ENCODE results near the gene RABGAP1L. TPM values are rescaled to one million over a fixed set of nuclear protein-coding genes. Genes with fewer than 3 reads are reported as not detected.
"Not testable (repeated sequence)": the region's sequence is repeated elsewhere in the genome, so short reads cannot be mapped to it uniquely, and the experiment has no call there.

RABGAP1L gene
- total and polyA plus RNA-seq, 11 donors, result 18.6 to 195 (median 98.4) TPM

DNA sequence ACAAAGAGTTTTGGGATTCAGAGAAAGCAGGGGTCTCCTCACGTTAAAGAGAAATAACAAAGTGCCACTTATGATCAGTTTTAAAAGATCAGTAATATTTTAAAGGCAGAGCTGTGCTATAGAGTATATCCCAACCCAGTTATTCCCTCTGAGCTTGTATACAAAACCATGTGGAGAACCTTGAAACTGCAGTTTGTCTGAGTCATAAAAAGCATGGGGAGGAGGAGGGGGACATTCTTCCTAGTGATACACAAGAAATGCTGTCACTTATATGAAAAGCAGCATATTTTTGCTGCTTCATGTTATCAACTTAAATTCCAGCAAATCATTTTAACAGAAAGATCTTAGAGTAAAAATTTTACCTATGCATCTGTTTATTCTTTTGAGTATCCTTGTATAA lies 533.0 kb downstream of the RABGAP1L start:
- Histone ChIP-seq H3K9me3 (no peaks in the 10 kb centered on the region), H3K36me3 (no peaks in the 10 kb centered on the region), H3K4me3 (no peak overlapping the region), H3K27ac (no peak overlapping the region), H3K4me1 (peaks cover 0 to 6% (median 0%) of the 10 kb centered on the region in 12 donors), H3K27me3 (no peaks in the 10 kb centered on the region)
- DNase-seq, result no peak
- no peak for TF ChIP-seq POLR2A (IDR thresholded peaks at IDR 0.05)
- TF ChIP-seq, protein P1, sequence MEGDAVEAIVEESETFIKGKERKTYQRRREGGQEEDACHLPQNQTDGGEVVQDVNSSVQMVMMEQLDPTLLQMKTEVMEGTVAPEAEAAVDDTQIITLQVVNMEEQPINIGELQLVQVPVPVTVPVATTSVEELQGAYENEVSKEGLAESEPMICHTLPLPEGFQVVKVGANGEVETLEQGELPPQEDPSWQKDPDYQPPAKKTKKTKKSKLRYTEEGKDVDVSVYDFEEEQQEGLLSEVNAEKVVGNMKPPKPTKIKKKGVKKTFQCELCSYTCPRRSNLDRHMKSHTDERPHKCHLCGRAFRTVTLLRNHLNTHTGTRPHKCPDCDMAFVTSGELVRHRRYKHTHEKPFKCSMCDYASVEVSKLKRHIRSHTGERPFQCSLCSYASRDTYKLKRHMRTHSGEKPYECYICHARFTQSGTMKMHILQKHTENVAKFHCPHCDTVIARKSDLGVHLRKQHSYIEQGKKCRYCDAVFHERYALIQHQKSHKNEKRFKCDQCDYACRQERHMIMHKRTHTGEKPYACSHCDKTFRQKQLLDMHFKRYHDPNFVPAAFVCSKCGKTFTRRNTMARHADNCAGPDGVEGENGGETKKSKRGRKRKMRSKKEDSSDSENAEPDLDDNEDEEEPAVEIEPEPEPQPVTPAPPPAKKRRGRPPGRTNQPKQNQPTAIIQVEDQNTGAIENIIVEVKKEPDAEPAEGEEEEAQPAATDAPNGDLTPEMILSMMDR (IDR thresholded peaks at IDR 0.05), result no peak
- ATAC-seq, result no peak
- intact Hi-C loops (cut with DNase I), result no loop called here
- WGBS, 4 donors, result 87 to 94% (median 92%) methylated on average over 1 of the region's 1 CpG

GRCh38 chr1:174693085-174693484 lies 533.8 kb downstream of the RABGAP1L start:
- Histone ChIP-seq H3K27me3 (no peaks in the 10 kb centered on the region), H3K36me3 (no peaks in the 10 kb centered on the region), H3K27ac (no peak overlapping the region), H3K4me3 (no peak overlapping the region), H3K9me3 (no peaks in the 10 kb centered on the region), H3K4me1 (peaks cover 0 to 6% (median 0%) of the 10 kb centered on the region in 12 donors)
- TF ChIP-seq, protein P1 (IDR thresholded peaks at IDR 0.05), result no peak
- no peak for TF ChIP-seq POLR2A (IDR thresholded peaks at IDR 0.05)
- intact Hi-C loops (cut with DNase I), result no loop called here
- ATAC-seq (no peak), DNase-seq (no peak)
- 41 to 52% (median 41%) methylated on average over 3 of the region's 3 CpGs for WGBS, 4 donors

DNA sequence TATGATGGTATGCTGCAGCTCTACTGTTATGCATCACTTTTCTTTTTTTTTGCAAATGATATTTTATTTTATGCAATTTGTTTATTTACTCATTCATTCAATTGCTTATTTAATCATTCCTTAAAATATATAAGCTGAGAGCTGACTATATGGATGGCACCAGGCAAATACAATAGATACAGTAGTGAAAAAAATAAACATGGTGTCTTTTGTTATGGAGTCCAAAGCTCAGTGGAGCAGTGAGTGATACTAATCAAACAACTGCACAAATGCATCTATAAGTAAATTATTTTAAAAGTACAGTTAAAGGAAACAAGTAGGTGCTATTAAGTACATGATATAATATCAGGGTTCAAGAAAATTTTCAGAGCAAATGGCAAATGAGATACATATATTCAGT lies 534.2 kb downstream of the RABGAP1L start:
- H3K36me3 ChIP-seq; DNase-seq; H3K4me1 ChIP-seq; H3K27ac ChIP-seq; intact Hi-C loops (cut with DNase I); H3K4me3 ChIP-seq; ATAC-seq; H3K9me3 ChIP-seq; H3K27me3 ChIP-seq: not testable (repeated sequence)

GRCh38 chr1:174696026-174696821 lies 536.9 kb downstream of the RABGAP1L start:
- WGBS, 4 donors, result 81 to 88% (median 85%) methylated on average over 5 of the region's 5 CpGs
- no peaks in the 10 kb centered on the region for H3K9me3 ChIP-seq
- H3K27me3 ChIP-seq, result no peaks in the 10 kb centered on the region
- no peak overlapping the region for H3K4me3 ChIP-seq
- TF ChIP-seq, protein P1 (IDR thresholded peaks at IDR 0.05), result no peak
- TF ChIP-seq POLR2A (IDR thresholded peaks at IDR 0.05), result no peak
- no peak overlapping the region for H3K27ac ChIP-seq
- peaks cover 0 to 8% (median 0%) of the 10 kb centered on the region in 9 donors for H3K36me3 ChIP-seq
- peaks cover 0 to 6% (median 0%) of the 10 kb centered on the region in 12 donors for H3K4me1 ChIP-seq
- ATAC-seq, result peak in 2 of 4 donors; percentile 24 to 37
- intact Hi-C loops (cut with DNase I), result no loop called here
- DNase-seq, result no peak
